GM21717 (cell line): ENCODE results near the gene ANAPC5.
"Not testable (repeated sequence)": the region's sequence is repeated elsewhere in the genome, so short reads cannot be mapped to it uniquely, and the experiment has no call there.

Source experiments
- ATAC-seq: cut with Tn5 transposase; IDR thresholded peaks from one replicate; pipeline ENCODE4 v1.9.1; 2021; ENCODE audit warnings: mild to moderate bottlenecking, moderate library complexity; ENCODE audit not compliant: unreplicated experiment

ANAPC5 gene

GRCh38 chr12:121318121-121318520 is 34.1 kb downstream of the ANAPC5 start:
- ATAC-seq = no peak

GRCh38 chr12:121314431-121314830 is 37.8 kb downstream of the ANAPC5 start:
- ATAC-seq = no peak

- ATAC-seq = not testable (repeated sequence)
These were observed 42.0 kb downstream of the ANAPC5 start for GRCh38 chr12:121310231-121310630.

- ATAC-seq = not testable (repeated sequence)
These were observed 44.8 kb downstream of the ANAPC5 start for GRCh38 chr12:121307397-121307796.

GRCh38 chr12:121304306-121304705 is 47.9 kb downstream of the ANAPC5 start:
- ATAC-seq = no peak

- ATAC-seq = no peak
These were observed 50.3 kb downstream of the ANAPC5 start for GRCh38 chr12:121301876-121302275.

- ATAC-seq = no peak
These were observed 52.0 kb downstream of the ANAPC5 start for GRCh38 chr12:121300083-121300819.

GRCh38 chr12:121299662-121300061 is 52.5 kb downstream of the ANAPC5 start:
- no peak for ATAC-seq

GRCh38 chr12:121298411-121298810 is 53.8 kb downstream of the ANAPC5 start:
- not testable (repeated sequence) for ATAC-seq

- no peak for ATAC-seq
These were observed 54.7 kb downstream of the ANAPC5 start for GRCh38 chr12:121297435-121297991.

GRCh38 chr12:121296618-121297434 is 55.4 kb downstream of the ANAPC5 start, which contains the start of gene CAMKK2:
Gene CAMKK2 (minus strand): TSS chr12:121296709. CDS start chr12:121274526, 22,183 bp downstream.
- ATAC-seq = peak; percentile 71

- ATAC-seq = peak; percentile 21
These were observed 56.2 kb downstream of the ANAPC5 start for GRCh38 chr12:121295746-121296617.

GRCh38 chr12:121295116-121295745 is 57.0 kb downstream of the ANAPC5 start:
- ATAC-seq = no peak

GRCh38 chr12:121294151-121294889 is 57.9 kb downstream of the ANAPC5 start:
- ATAC-seq = no peak

GRCh38 chr12:121293603-121294002 is 58.6 kb downstream of the ANAPC5 start:
- ATAC-seq = no peak

- no peak for ATAC-seq
These were observed 61.8 kb downstream of the ANAPC5 start for GRCh38 chr12:121290410-121290809.

- ATAC-seq = no peak
These were observed 62.2 kb downstream of the ANAPC5 start for GRCh38 chr12:121289962-121290361.

GRCh38 chr12:121288986-121289385 is 63.2 kb downstream of the ANAPC5 start:
- no peak for ATAC-seq

GRCh38 chr12:121288158-121288845 is 63.9 kb downstream of the ANAPC5 start:
- no peak for ATAC-seq
